ENCODE results near the gene PKNOX2.

PKNOX2 gene

GRCh38 chr11:125176866-125177265 is 12.3 kb downstream of the PKNOX2 start:
- no peak overlapping the region for H3K4me3 ChIP-seq (replicated peaks in 1 of 2; ENCODE audit: low read depth in 2 of 2, low read length in 2 of 2)
- DNase-seq (ENCODE audit: low read depth in 2 of 2), result no peak
- TF ChIP-seq, protein P1, sequence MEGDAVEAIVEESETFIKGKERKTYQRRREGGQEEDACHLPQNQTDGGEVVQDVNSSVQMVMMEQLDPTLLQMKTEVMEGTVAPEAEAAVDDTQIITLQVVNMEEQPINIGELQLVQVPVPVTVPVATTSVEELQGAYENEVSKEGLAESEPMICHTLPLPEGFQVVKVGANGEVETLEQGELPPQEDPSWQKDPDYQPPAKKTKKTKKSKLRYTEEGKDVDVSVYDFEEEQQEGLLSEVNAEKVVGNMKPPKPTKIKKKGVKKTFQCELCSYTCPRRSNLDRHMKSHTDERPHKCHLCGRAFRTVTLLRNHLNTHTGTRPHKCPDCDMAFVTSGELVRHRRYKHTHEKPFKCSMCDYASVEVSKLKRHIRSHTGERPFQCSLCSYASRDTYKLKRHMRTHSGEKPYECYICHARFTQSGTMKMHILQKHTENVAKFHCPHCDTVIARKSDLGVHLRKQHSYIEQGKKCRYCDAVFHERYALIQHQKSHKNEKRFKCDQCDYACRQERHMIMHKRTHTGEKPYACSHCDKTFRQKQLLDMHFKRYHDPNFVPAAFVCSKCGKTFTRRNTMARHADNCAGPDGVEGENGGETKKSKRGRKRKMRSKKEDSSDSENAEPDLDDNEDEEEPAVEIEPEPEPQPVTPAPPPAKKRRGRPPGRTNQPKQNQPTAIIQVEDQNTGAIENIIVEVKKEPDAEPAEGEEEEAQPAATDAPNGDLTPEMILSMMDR (IDR thresholded peaks at IDR 0.05; ENCODE audit: low read depth, low read length), result no peak

- TF ChIP-seq, protein P1 (IDR thresholded peaks at IDR 0.05; ENCODE audit: low read depth, low read length), result no peak
Measured at GRCh38 chr11:125177543-125177942, 13.0 kb downstream of the PKNOX2 start.

GRCh38 chr11:125179346-125179745 is 14.8 kb downstream of the PKNOX2 start:
- H3K4me3 ChIP-seq (replicated peaks in 1 of 2; ENCODE audit: low read depth in 2 of 2, low read length in 2 of 2), result no peak overlapping the region
- TF ChIP-seq, protein P1 (IDR thresholded peaks at IDR 0.05; ENCODE audit: low read depth, low read length), result no peak
- no peak for DNase-seq (ENCODE audit: low read depth in 2 of 2)

More at GRCh38 chr11:125177543-125177942, 13.0 kb downstream of the PKNOX2 start:
- no peak overlapping the region for H3K4me3 ChIP-seq (replicated peaks in 1 of 2; ENCODE audit: low read depth in 2 of 2, low read length in 2 of 2)
- no peak for DNase-seq (ENCODE audit: low read depth in 2 of 2)

- no peak overlapping the region for H3K4me3 ChIP-seq (replicated peaks in 1 of 2; ENCODE audit: low read depth in 2 of 2, low read length in 2 of 2)
- DNase-seq (ENCODE audit: low read depth in 2 of 2), result no peak
- TF ChIP-seq, protein P1 (IDR thresholded peaks at IDR 0.05; ENCODE audit: low read depth, low read length), result no peak
Measured at GRCh38 chr11:125179895-125180294, 15.3 kb downstream of the PKNOX2 start.

GRCh38 chr11:125180413-125181305 is 16.1 kb downstream of the PKNOX2 start:
- no peak overlapping the region for H3K4me3 ChIP-seq (replicated peaks in 1 of 2; ENCODE audit: low read depth in 2 of 2, low read length in 2 of 2)
- TF ChIP-seq, protein P1 (IDR thresholded peaks at IDR 0.05; ENCODE audit: low read depth, low read length), result no peak
- DNase-seq (ENCODE audit: low read depth in 2 of 2), result peak in 1 of 2 donors; percentile 63

DNA sequence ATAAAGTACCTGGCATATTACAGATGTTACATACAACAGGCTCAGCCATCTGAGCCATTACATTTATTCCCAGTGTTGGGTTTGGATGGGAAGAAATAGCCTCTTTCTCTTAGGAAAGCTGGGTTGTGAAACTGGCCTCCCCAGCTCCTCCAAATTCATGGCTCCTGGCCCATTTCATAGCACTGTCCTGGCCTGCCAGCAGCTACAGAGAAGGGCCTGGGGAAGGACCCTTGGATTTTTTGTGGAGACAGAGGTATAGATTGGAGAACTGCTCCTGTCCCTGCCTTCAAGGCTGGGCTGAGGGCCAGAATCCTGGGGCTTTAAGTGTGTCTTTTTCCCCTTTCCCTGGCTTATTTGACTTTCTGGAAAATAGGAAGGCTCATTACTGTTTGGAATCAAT is 18.0 kb downstream of the PKNOX2 start:
- no peak overlapping the region for H3K4me3 ChIP-seq (replicated peaks in 1 of 2; ENCODE audit: low read depth in 2 of 2, low read length in 2 of 2)
- TF ChIP-seq, protein P1 (IDR thresholded peaks at IDR 0.05; ENCODE audit: low read depth, low read length), result no peak
- no peak for DNase-seq (ENCODE audit: low read depth in 2 of 2)

All from cardiac fibroblast (primary cell).